ENCODE measurements around the gene CAPN10. TPM values are rescaled to one million over a fixed set of nuclear protein-coding genes. Genes with fewer than 3 reads are reported as not detected.
A peak's percentile ranks its signal among the peaks of the same experiment; 100 is the strongest.

The CAPN10 gene
- total and polyA plus RNA-seq, 3 donors from 2014 or later: 29.8 to 104 (median 66.5) TPM

- 39 to 61% methylated on average over 22 to 26 of the region's 26 CpGs for WGBS, 2 donors
- no peaks in the 10 kb centered on the region for H3K9me3 ChIP-seq
- peak overlapping the region; percentile 40 to 58 for H3K27ac ChIP-seq
- intact Hi-C loops (cut with DNase I; ENCODE audit: low total_unique reads): no loop called here
- DNase-seq: peak; percentile 69
- no peak for TF ChIP-seq POLR2A (IDR thresholded peaks at IDR 0.05)
- TF ChIP-seq CTCF (IDR thresholded peaks at IDR 0.05): no peak
- H3K4me3 ChIP-seq: peak overlapping the region in 1 of 2 donors; percentile 57
- no peaks in the 10 kb centered on the region for H3K27me3 ChIP-seq
- H3K4me1 ChIP-seq: peaks cover 44% of the 10 kb centered on the region
- H3K36me3 ChIP-seq (ENCODE audit: low read depth, missing control alignments): no peaks in the 10 kb centered on the region
Observed at GRCh38 chr2:240565333-240566202, 21.0 kb upstream of the CAPN10 start.

- intact Hi-C loops (cut with DNase I; ENCODE audit: low total_unique reads): no loop called here
- H3K27me3 ChIP-seq: no peaks in the 10 kb centered on the region
Observed at GRCh38 chr2:240566203-240567136, 20.1 kb upstream of the CAPN10 start.

DNA sequence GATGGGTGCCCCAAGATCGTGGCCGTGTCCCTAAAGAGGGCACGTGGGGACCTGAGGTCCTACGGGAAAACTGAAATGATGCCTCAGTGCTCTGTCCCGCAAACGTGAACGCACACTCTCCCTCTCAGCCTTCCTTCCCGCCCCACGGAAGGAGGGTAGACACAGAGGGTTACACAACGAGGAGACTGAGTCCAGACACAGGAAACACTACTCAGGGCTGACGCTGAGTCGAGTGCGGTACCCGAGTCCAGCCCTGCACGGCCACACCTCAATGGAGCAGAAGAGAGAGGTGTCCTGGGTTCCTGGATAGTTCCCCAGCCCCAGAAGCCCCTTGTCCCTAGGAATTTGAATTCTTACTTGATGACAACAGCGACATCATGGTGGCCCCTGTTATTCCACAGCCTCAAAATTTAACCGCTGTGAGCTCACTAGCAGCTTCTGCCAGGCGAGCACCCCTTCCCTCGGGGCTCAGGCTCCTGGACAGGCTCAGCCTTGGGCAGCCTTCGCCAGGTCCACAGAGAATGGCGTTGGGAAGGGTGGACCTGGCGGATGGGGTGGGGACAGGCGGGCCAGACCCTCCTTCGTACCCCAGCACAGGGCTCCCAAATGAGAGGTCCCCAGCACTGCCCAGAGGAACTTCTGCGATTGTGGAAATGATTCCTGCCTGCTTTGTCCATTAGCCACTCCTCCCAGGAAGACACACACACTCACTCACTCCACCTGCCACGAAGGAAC is 19.2 kb upstream of the CAPN10 start:
- intact Hi-C loops (cut with DNase I; ENCODE audit: low total_unique reads): no loop called here
- Histone ChIP-seq H3K27me3 (no peaks in the 10 kb centered on the region), H3K4me3 (peak overlapping the region; percentile 53 to 57), H3K27ac (peak overlapping the region; percentile 59 to 85), H3K9me3 (no peaks in the 10 kb centered on the region), H3K4me1 (peaks cover 39% of the 10 kb centered on the region), H3K36me3 (ENCODE audit: low read depth, missing control alignments) (no peaks in the 10 kb centered on the region)
- TF ChIP-seq CTCF (IDR thresholded peaks at IDR 0.05): no peak
- no peak for TF ChIP-seq POLR2A (IDR thresholded peaks at IDR 0.05)
- WGBS, 2 donors: 32 to 34% methylated on average over 14 to 26 of the region's 26 CpGs
- DNase-seq: peak; percentile 12

More at GRCh38 chr2:240566203-240567136, 20.1 kb upstream of the CAPN10 start:
- peaks cover 44% of the 10 kb centered on the region for H3K4me1 ChIP-seq
- TF ChIP-seq POLR2A (IDR thresholded peaks at IDR 0.05) (no peak), CTCF (IDR thresholded peaks at IDR 0.05) (peak; percentile 26 to 95 (median 77))
- 10 to 12% methylated on average over 2 to 35 of the region's 53 CpGs for WGBS, 2 donors
- peak overlapping the region; percentile 24 to 57 for H3K4me3 ChIP-seq
- H3K36me3 ChIP-seq (ENCODE audit: low read depth, missing control alignments): no peaks in the 10 kb centered on the region
- H3K9me3 ChIP-seq: no peaks in the 10 kb centered on the region
- peak; percentile 92 for DNase-seq
- peak overlapping the region; percentile 59 to 85 for H3K27ac ChIP-seq

DNA sequence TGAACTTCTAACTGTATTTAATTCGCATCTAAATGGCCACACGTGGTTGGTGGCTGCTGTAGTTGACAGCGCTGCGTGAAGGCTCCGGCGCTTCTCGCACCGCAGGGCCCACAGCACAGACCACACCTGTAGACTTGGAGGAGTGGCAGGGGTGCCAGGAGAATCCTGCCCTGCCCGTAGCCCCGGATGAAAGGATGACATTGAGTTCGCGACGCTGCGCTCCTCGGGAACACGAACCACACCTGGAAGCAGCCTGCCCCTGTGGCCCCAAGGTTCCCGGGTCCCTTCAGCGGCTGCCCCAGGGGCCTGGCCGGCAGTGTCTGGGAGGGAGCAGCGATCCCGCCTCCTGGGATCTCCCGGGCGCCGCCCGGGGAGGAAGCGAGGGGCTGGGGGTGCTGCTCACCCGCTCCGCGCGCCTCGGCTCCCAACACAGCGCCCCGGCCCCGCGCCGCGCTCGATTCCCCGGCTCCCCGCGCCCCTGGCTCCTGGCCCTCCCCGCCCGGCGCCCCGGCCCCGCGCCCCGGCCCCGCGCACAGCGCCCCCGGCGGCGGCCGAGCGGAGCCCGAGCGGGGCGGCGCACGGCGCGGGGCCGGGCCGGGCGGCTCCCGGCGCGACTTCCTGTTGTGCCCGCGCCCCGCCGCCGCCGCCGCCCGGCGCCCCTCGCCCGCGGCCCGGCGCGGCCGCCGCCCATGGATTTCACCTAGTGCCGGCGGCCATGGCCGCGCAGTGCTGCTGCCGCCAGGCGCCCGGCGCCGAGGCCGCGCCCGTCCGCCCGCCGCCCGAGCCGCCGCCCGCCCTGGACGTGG is 18.5 kb upstream of the CAPN10 start, which contains the start of gene RNPEPL1:
TSS of gene RNPEPL1 (plus strand) at position 613 of the 806 bp plus-strand sequence. CDS start at position 716, 103 bp downstream.
- intact Hi-C loops (cut with DNase I; ENCODE audit: low total_unique reads): no loop called here
- no peaks in the 10 kb centered on the region for H3K27me3 ChIP-seq
- H3K36me3 ChIP-seq (ENCODE audit: low read depth, missing control alignments): no peaks in the 10 kb centered on the region
- peak within 1 kb of the TSS; percentile 63 to 70 for H3K4me3 ChIP-seq
- no peaks in the 10 kb centered on the region for H3K9me3 ChIP-seq
- peak; percentile 35 for DNase-seq
- WGBS, 2 donors: 0% methylated on average over 16 to 81 of the region's 106 CpGs
- H3K4me1 ChIP-seq: peaks cover 39% of the 10 kb centered on the region
- TF ChIP-seq CTCF (IDR thresholded peaks at IDR 0.05): no peak
- no peak for TF ChIP-seq POLR2A (IDR thresholded peaks at IDR 0.05)
- H3K27ac ChIP-seq: peak within 1 kb of the TSS; percentile 59 to 85
